ENCODE measurements around the gene NOVA2. TPM values are rescaled to one million over a fixed set of nuclear protein-coding genes. Genes with fewer than 3 reads are reported as not detected.
A peak's percentile ranks its signal among the peaks of the same experiment; 100 is the strongest.

NOVA2 gene
- polyA plus RNA-seq, 3 donors = not detected

- no peak for DNase-seq
- Histone ChIP-seq H3K36me3 (replicated peaks in 1 of 2; ENCODE audit: control insufficient read depth in 1 of 2, insufficient read depth in 2 of 2, low read length in 2 of 2) (no peaks in the 10 kb centered on the region), H3K9ac (ENCODE audit: insufficient read depth, low read length, poor library complexity, severe bottlenecking) (no peak overlapping the region), H3K4me1 (ENCODE audit: control insufficient read depth in 1 of 2, insufficient read depth in 2 of 2, low read length in 2 of 2) (peaks cover 12 to 13% of the 10 kb centered on the region in 2 donors), H3K4me2 (replicated peaks; ENCODE audit: extremely low read depth, low read length, poor library complexity, severe bottlenecking) (no peak overlapping the region), H3K27me3 (ENCODE audit: control insufficient read depth in 2 of 2, insufficient read depth in 2 of 2, low read length in 2 of 2) (peaks cover 18 to 26% of the 10 kb centered on the region in 2 donors), H3K79me2 (ENCODE audit: insufficient read depth, low read length) (no peaks in the 10 kb centered on the region), H3K27ac (ENCODE audit: low read depth in 1 of 2, low read length in 2 of 2) (no peak overlapping the region), H2AFZ (ENCODE audit: insufficient read depth, low read depth, low read length, poor library complexity, severe bottlenecking) (no peak overlapping the region), H3K9me3 (replicated peaks in 1 of 2; ENCODE audit: control insufficient read depth in 1 of 2, insufficient read depth in 1 of 2, low read length in 2 of 2) (peaks cover 0 to 9% of the 10 kb centered on the region in 2 donors), H3K4me3 (replicated peaks in 1 of 3; ENCODE audit: low read depth in 2 of 3, low read length in 3 of 3) (no peak overlapping the region), H4K20me1 (ENCODE audit: insufficient read depth, low read length) (no peaks in the 10 kb centered on the region)
- Mint-ChIP-seq H3K27ac (peak overlapping the region in 1 of 7 donors; percentile 37), H3K9me3 (peaks cover 2 to 9% (median 6%) of the 10 kb centered on the region in 7 donors), H3K4me1 (peaks cover 13% of the 10 kb centered on the region), H3K36me3 (peaks cover 0 to 5% of the 10 kb centered on the region in 2 donors), H3K27me3 (ENCODE audit: low read depth in 3 of 3) (peaks cover 32 to 49% (median 45%) of the 10 kb centered on the region in 3 donors), H3K4me3 (peak overlapping the region in 1 of 2 donors; percentile 9)
- no peak for TF ChIP-seq CTCF (IDR thresholded peaks at IDR 0.05)
- intact Hi-C loops (cut with micrococcal nuclease) = no loop called here
- 98% methylated on average over 7 of the region's 7 CpGs for WGBS (ENCODE audit: insufficient coverage)
These were observed 6.4 kb downstream of the NOVA2 start for GRCh38 chr19:45967246-45967645.

GRCh38 chr19:45962021-45962420 lies 11.6 kb downstream of the NOVA2 start:
- H3K4me2 ChIP-seq (replicated peaks; ENCODE audit: extremely low read depth, low read length, poor library complexity, severe bottlenecking) = no peak overlapping the region
- TF ChIP-seq CTCF (IDR thresholded peaks at IDR 0.05) = no peak
- no peaks in the 10 kb centered on the region for H3K79me2 ChIP-seq (ENCODE audit: insufficient read depth, low read length)
- Mint-ChIP-seq H3K36me3 (no peaks in the 10 kb centered on the region), H3K9me3 (peaks cover 0 to 3% (median 0%) of the 10 kb centered on the region in 7 donors), H3K4me3 (no peak overlapping the region), H3K4me1 (no peaks in the 10 kb centered on the region), H3K27ac (no peak overlapping the region), H3K27me3 (ENCODE audit: low read depth in 3 of 3) (peaks cover 18 to 30% (median 19%) of the 10 kb centered on the region in 3 donors)
- intact Hi-C loops (cut with micrococcal nuclease) = no loop called here
- 87% methylated on average over 12 of the region's 15 CpGs for WGBS (ENCODE audit: insufficient coverage)
- no peaks in the 10 kb centered on the region for H3K4me1 ChIP-seq (ENCODE audit: control insufficient read depth in 1 of 2, insufficient read depth in 2 of 2, low read length in 2 of 2)
- H3K27ac ChIP-seq (ENCODE audit: low read depth in 1 of 2, low read length in 2 of 2) = no peak overlapping the region
- no peaks in the 10 kb centered on the region for H4K20me1 ChIP-seq (ENCODE audit: insufficient read depth, low read length)
- peaks cover 0 to 3% of the 10 kb centered on the region in 2 donors for H3K27me3 ChIP-seq (ENCODE audit: control insufficient read depth in 2 of 2, insufficient read depth in 2 of 2, low read length in 2 of 2)
- DNase-seq = no peak
- no peaks in the 10 kb centered on the region for H3K9me3 ChIP-seq (replicated peaks in 1 of 2; ENCODE audit: control insufficient read depth in 1 of 2, insufficient read depth in 1 of 2, low read length in 2 of 2)
- no peak overlapping the region for H3K4me3 ChIP-seq (replicated peaks in 1 of 3; ENCODE audit: low read depth in 2 of 3, low read length in 3 of 3)
- no peaks in the 10 kb centered on the region for H3K36me3 ChIP-seq (replicated peaks in 1 of 2; ENCODE audit: control insufficient read depth in 1 of 2, insufficient read depth in 2 of 2, low read length in 2 of 2)
- no peak overlapping the region for H3K9ac ChIP-seq (ENCODE audit: insufficient read depth, low read length, poor library complexity, severe bottlenecking)
- H2AFZ ChIP-seq (ENCODE audit: insufficient read depth, low read depth, low read length, poor library complexity, severe bottlenecking) = no peak overlapping the region

All from CD14-positive monocyte (primary cell).